HS-5 (cell line): ENCODE data around the gene LAYN.

Source experiments
- DNase-seq: peaks from one replicate; pipeline ENCODE4 v3.0.0-alpha.2; 2012; ENCODE audit warnings: low read depth

Gene LAYN

GRCh38 chr11:111562692-111563389 is 22.3 kb downstream of the LAYN start:
- no peak for DNase-seq

- DNase-seq = no peak
Observed at GRCh38 chr11:111565114-111565720, 24.7 kb downstream of the LAYN start.

- DNase-seq = no peak
Observed at GRCh38 chr11:111566324-111566723, 25.8 kb downstream of the LAYN start.

- DNase-seq = no peak
Observed at GRCh38 chr11:111569476-111569875, 29.0 kb downstream of the LAYN start.

GRCh38 chr11:111570796-111571195 is 30.3 kb downstream of the LAYN start:
- DNase-seq = no peak

- no peak for DNase-seq
Observed at GRCh38 chr11:111571829-111572501, 31.4 kb downstream of the LAYN start.

GRCh38 chr11:111572581-111572980 is 32.1 kb downstream of the LAYN start:
- DNase-seq = no peak

GRCh38 chr11:111573821-111574249 is 33.3 kb downstream of the LAYN start:
- no peak for DNase-seq

GRCh38 chr11:111574373-111575225 is 34.1 kb downstream of the LAYN start:
- DNase-seq = no peak

- DNase-seq = no peak
Observed at GRCh38 chr11:111575740-111576139, 35.2 kb downstream of the LAYN start.

GRCh38 chr11:111577821-111578220 is 37.3 kb downstream of the LAYN start:
- no peak for DNase-seq

GRCh38 chr11:111581341-111581740 is 40.8 kb downstream of the LAYN start:
- no peak for DNase-seq

GRCh38 chr11:111582163-111582562 is 41.6 kb downstream of the LAYN start:
- no peak for DNase-seq

- DNase-seq = no peak
Observed at GRCh38 chr11:111582881-111583280, 42.4 kb downstream of the LAYN start.

GRCh38 chr11:111585371-111585770 is 44.9 kb downstream of the LAYN start:
- no peak for DNase-seq

- DNase-seq = no peak
Observed at GRCh38 chr11:111586388-111586831, 45.9 kb downstream of the LAYN start.

- DNase-seq = no peak
Observed at GRCh38 chr11:111589114-111589513, 48.6 kb downstream of the LAYN start.

- DNase-seq = no peak
Observed at GRCh38 chr11:111589886-111590499, 49.5 kb downstream of the LAYN start.

- no peak for DNase-seq
Observed at GRCh38 chr11:111591187-111591960, 50.9 kb downstream of the LAYN start.

GRCh38 chr11:111592491-111592890 is 52.0 kb downstream of the LAYN start:
- no peak for DNase-seq

- no peak for DNase-seq
Observed at GRCh38 chr11:111596319-111596718, 55.8 kb downstream of the LAYN start.
